CD4-positive, alpha-beta T cell treated with Interleukin-21 for 1 hour (primary cell): Measurements from ENCODE around the gene PTCRA.
"Not testable (repeated sequence)": the region's sequence is repeated elsewhere in the genome, so short reads cannot be mapped to it uniquely, and the experiment has no call there.

Experiments
- DNase-seq: peaks from one replicate; pipeline ENCODE4 v3.0.0-alpha.2; 2020

The PTCRA gene, protein sequence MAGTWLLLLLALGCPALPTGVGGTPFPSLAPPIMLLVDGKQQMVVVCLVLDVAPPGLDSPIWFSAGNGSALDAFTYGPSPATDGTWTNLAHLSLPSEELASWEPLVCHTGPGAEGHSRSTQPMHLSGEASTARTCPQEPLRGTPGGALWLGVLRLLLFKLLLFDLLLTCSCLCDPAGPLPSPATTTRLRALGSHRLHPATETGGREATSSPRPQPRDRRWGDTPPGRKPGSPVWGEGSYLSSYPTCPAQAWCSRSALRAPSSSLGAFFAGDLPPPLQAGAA

DNA sequence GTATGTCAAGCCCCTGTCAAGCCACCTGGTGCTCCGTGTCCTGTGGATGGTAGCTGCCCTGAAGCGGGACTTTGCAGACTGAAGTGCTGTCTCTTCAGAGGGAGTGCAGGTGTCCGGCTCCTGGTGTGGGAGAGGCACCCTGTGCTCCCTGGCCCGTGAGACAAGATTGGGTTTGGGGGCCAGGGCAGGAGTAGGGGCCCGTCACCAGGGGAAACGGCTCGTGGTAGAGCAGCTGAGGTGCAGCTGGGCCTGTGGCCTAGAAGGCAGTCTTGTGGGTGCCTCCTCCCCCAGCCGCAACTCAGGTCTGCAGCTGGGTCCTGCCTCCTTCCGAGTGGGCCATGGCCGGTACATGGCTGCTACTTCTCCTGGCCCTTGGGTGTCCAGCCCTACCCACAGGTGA lies at the start of gene PTCRA:
Gene PTCRA (plus strand): TSS at position 322 of the 400 bp plus-strand sequence. CDS start 17 bp downstream, at position 339.
- no peak for DNase-seq

DNA sequence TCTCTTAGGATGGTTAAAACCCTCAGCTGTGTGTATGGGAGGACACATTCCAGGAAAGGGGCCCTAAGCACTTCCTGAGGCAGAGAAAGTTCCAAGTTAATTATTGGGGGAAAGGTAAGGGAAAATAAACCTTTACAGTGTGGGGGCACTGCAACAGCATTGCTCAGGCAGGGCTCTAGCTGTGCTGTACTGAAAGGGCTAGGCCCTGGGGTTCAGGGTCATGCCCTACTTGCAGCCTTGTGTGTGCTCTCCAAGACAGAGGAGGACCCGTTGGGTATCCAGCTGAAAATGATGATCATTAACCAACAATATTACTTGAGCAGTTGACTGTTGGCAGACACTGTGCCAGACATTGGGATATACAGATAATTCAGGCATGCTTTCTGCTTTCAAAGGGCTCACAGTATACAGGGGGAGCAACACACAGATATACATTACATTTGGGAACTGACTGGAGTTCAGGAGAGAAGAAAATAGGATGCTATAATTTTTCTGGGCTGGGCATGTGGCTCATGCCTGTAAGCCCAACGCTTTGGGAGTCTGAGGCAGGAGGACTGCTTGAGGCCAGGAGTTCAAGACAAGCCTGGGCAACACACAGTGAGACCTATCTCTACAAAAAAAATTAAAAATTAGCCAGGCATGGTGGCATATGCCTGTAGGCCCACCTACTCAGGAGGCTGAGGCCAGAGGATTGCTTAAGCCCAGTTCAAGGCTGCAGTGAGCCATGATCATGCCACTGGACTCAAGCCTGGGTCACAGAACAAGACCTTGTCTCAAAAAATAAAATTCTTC lies 45.5 kb upstream of the PTCRA start:
- no peak for DNase-seq

DNA sequence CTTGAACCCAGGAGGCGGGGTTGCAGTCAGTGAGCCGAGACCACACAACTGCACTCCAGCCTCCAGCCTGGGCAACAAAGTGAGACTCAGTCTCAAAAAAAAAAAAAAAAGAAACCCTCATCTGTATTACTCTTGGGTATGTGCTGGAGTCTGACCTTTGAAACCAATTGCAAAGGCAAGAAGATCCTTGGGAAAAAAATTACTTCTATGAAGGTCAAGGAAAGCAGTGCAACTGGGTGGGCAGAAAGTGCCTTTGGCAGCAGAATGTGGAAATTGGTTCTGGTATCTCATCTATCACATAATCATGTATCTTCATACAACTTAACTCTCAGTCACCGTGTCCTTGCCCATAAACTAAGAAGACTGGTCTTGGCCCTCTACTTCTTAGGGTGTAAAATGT lies 44.1 kb upstream of the PTCRA start:
- DNase-seq, result no peak

DNA sequence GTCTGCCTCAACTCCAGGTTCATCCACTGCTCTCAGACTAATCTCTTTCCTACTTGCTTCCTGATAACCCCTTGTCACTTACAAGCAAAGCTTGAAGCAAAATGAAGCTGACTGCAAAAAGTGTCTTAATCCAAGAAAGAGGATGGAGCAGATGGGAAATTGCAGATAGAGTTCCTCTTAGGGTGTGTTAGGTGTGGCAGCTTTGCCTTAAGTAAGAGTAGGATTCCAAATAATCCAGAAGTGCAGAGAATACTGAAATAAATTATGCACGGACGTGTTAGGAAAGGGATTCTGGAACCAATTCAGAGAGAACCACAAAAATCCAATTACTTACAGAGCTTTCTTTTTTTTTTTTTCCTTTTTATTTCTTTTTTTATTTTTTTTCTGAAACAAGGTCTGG lies 42.5 kb upstream of the PTCRA start:
- DNase-seq, result no peak

DNA sequence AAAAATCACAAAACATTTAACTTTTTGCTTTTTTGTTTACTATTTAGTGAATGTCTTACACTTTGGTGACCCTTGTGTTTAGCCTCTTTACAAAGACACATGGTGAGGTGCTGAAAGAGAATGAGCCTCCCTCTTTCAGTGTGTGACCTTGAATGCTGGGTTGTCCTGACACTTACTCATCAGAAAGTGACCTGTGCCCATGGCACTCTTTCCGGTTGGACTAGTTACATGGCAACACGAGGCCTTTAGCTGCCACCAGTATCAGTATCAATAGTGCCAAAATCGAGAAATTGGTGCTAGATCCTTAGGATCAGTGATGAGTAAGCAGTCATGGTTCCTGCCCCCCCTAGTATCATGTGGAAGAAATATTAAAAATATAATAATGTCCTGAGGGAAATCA lies 38.2 kb upstream of the PTCRA start:
- no peak for DNase-seq

DNA sequence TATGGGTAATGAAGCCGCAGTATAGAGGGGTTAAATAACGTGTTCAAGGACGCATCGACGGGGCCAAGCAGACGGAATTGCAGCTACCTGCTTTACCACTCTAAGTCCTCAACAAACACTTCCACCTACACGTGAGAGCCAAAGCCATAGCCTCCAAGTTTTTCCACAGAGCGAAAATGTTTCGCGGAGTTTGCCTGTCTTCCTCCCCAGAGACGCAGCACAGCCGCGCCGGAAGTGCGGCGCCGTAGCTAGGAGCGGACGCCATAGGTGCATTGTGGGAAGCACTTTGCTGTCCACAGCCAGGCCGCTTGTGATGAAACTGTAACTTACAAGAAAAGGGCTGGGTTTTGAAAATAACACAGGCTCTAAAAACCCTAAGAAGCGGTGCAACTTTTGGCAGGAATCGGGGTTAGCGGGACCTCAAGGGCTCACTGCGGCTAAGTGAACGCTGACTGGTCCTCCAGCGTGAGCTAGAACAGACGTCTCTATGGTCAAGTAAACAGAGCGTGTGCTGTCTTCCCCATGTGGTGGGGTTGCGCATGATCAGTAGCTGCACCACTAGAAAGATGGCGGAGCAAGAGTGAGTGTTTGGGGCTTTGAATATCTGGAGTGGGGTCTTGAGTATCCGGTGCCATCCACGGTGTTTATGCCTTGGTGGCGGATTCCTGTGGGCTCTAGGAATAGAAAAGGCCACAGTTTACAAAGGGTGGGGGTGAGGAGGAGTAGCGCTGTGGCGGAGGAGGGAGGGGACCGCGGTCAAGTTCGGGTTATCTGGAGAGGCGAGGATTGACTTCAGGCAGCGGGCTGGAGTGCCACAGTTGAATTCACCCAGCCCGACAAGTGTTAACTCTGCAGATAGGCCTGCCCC lies 36.2 kb upstream of the PTCRA start, which contains the start of gene RPL7L1:
Gene RPL7L1 (plus strand): TSS at position 245 of the 868 bp plus-strand sequence. CDS start 295 bp downstream, at position 540.
- DNase-seq, result peak; percentile 91

DNA sequence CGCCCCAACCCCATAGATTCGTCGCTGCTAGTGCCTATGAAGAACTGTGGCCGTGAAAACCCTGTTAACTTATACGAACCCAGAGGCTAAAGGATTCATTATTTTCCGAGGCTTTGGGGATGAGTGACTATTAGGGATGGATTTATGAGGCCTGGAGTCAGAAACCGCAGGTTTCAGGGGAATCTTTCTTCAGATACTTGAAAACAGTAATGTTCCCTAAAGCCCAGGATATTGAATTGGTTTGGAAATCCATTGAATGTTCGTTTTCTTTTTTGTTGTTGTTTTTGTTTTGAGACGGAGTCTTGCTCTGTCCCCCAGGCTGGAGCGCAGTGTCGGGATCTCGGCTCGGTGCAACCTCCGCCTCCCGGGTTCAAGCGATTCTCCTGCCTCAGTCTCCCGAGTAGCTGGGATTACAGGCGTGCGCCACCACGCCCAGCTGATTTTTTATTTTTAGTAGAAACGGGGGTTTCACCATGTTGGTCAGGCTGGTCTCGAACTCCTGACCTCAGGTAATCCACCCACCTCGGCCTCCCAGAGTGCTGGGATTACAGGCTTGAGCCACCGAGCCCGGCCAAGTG lies 35.5 kb upstream of the PTCRA start:
- not testable (repeated sequence) for DNase-seq

DNA sequence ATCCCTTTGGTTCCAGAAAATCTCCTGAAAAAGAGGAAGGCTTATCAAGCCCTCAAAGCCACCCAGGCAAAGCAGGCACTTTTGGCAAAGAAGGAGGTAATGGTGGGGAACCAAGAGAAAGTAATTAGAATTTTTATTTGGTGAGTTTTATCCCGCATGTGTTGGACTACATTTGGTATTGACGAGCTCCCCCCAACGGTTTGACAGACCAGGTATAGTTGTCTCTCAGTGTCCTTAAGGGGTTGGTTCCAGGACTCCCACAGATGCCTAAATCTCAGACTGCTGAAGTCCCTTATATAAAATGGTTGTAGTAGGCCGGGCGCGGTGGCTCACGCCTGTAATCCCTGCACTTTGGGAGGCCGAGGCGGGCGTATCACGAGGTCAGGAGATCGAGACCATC lies 35.0 kb upstream of the PTCRA start:
- DNase-seq, result peak; percentile 12

DNA sequence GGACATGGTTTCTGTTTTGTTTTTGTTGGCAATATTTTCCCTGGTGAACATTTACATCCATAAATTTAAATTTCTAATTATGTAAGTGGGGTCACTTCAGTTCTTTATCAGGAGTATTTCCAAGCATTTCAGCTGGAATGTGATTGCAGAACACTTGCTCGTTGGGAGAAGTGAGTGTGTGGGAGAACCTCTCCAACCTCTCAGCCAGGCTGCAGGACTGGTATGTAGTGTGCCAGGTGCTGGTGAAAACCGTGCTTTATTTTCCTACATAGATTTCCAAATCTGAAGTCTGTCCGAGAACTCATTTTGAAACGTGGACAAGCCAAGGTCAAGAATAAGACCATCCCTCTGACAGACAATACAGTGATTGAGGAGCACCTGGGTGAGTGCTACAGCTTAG lies 30.2 kb upstream of the PTCRA start:
- no peak for DNase-seq

DNA sequence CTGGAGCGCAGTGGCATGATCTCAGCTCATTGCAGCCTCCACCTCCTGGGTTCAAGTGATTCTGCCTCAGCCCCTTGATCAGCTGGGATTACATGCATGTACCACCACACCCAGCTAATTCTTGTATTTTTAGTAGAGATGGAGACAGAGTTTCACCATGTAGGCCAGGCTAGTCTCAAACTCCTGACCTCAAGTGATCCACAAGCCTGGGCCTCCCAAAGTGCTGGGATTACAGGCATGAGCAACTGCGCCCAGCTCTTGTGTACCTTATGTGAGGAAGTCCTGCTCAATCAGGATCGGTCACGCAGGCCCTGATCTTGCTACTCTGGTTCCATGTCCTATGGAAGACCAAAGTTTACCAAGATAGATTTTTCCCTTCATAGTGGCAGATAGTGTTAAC lies 27.7 kb upstream of the PTCRA start:
- DNase-seq, result not testable (repeated sequence)

DNA sequence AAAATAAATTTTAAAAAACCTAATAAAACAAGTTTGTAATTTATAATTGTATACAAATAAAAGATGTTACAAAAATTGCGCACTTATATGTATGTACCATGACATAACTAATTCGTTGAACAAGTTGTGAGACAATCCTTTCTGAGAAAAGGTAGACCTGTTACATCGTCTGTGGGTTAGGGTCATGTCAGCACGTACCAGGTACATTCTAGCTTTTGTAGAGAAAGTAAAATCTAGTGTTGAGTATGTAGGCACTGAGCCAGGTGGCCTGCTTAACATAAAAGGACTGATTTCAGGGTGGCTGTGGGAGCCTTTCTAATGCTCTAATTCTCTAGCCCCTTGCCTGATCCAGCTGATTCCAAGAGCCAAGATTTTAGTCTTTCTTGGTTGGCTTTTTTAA lies 26.0 kb upstream of the PTCRA start:
- peak; percentile 15 for DNase-seq

DNA sequence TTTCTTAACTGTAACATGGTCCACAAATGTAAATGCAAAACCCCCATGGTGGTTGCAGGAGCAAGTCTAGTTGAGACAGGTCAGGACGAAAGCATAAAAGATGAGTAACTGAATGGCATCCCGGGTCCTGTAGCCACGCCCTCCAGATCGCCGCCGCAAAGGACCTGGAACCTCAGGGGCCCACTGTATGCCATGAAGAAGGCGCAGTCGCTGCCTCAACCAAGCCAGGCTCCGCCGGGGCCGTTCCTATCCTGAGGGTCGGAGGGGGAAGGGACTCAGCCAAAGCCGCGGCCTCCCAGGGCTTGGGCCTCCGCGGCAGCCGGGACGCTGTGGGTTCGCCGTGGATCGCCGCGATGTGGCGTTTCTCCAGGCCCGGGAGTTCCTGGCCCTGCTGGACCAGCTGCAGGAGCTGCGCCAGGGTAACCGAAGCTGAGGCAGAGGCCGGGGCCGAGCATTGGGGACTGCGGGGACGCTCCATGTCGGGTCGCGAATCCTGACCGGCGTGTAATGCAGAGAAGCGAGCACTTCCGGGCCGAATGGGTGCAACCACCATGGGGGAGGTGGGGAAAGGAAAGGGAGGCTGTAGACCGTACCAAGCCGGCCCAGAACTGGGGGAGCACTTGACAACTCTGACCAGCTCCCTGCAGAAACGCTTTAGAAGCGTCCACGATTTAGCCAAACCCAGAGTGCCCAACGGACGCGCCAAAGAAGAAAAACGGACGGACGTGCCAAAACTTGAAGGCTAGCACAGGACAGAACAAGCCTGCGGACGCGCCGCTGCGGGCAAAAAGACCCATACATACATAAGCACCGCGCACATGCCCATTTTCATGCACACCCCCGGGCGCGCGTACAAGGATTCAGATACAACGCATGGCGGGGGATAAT lies 25.3 kb upstream of the PTCRA start:
- DNase-seq, result peak; percentile 92

DNA sequence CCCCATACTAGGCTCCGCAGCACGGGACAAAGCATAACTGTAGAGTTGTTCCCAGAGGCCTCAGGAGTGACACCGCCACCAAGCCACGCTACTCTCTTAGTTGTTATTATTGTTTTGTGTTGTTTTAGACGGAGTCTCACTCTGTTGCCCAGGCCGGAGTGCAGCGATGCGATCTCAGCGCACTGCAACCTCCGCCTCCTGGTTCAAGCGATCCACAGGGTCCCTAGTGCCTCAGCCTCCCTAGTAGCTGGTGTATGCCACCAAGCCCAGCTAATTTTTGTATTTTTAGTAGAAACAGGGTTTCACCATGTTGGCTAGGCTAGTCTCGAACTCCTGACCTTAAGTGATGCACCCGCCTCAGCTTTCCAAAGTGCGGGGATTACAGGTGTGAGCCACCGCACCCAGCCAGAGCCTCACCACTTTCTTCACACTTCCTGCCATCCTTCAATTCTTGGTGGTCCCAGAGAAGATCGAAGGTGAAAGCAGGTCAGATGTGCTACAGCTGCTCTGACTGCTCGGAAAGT lies 24.6 kb upstream of the PTCRA start:
- DNase-seq, result no peak

DNA sequence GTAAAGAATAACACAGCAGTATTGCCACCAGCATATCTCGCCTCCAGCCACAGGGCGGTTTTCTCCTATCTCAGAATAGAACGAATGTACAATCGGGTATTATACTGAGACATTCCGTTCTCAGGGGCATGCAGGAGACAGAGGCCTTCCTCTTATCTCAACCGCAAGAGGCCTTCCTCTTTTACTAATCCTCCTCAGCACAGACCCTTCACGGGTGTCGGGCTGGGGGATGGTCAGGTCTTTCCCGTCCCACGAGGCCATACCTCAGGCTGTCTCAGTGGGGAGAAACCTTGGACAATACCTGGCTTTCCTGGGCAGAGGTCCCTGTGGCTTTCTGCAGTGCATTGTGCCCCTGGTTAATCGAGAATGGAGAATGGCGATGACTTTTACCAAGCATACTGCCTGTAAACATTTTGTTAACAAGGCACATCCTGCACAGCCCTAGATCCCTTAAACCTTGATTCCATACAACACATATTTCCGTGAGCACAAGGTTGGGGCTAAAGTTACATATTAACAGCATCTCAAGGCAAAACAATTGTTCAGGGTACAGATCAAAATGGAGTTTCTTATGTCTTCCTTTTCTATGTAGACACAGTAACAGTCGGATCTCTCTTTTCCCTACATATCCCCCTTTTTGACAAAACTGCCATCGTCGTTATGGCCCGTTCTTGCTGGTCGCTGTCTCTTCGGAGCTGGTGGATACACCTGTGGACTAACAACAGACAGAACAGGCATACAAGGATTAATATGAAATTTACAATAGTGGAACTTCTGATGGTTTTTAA lies 21.6 kb upstream of the PTCRA start:
- DNase-seq, result not testable (repeated sequence)

DNA sequence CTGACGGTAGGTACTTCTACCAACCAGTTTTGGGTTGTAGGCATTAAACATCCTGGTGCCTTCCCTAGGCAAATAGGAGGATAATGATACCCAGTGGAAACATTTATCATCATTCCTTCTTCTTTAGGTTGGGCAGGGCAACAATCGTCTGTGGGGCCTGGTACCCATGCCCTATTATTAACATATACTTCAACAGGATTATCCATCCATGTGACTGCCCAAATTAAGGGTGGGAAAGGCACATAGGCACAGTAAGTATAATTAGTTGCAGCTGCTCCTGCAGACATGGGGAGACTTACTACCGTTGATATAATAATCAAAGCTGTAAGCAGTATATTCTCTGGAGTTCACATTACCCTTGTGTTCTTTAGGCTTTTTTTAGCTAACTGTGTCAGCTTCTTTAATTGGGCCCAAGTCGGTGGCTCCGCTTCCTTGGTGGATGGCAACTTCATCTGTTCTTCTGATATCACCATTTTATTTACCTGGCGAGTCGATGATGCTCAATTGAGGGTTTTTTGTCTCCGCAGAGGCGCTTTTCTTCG lies 19.6 kb upstream of the PTCRA start:
- no peak for DNase-seq

DNA sequence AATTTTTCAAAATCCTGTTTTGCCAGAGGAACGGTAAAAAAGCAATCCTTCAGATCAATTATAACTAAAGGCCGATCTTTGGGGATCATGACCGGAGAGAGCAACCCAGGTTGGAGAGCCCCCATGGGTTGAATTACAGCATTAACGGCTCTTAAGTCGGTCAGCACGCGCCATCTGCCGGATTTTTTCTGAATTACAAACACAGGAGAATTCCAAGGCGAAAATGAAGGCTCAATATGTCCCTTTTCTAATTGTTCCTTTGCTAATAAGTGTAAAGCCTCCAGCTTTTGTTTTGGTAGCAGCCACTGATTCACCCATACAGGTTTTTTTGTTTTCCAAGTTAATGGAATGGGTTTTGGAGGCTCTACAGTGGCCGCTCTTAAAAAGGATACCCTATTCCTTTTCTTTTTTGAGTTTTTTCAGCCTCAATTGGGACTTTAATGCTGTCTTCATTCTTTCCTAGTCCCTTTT lies 16.9 kb upstream of the PTCRA start:
- DNase-seq, result peak; percentile 82

DNA sequence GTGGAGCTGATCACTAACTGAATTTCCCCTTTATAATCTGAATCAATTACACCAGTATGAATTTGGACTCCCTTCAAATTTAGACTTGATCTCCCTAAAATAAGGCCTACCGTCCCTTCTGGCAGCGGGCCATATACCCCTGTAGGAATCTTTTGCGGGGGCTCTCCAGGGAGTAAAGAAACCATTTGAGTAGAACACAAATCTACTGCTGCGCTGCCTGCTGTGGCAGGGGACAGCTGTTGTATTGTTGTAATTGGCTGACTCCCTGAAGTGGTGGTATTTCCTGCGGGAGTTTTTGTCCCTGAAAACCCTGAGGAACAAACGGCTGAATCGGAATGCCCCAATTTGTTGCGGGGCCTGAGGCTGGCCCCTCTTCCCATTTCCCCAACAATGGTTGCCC lies 16.0 kb upstream of the PTCRA start:
- no peak for DNase-seq

DNA sequence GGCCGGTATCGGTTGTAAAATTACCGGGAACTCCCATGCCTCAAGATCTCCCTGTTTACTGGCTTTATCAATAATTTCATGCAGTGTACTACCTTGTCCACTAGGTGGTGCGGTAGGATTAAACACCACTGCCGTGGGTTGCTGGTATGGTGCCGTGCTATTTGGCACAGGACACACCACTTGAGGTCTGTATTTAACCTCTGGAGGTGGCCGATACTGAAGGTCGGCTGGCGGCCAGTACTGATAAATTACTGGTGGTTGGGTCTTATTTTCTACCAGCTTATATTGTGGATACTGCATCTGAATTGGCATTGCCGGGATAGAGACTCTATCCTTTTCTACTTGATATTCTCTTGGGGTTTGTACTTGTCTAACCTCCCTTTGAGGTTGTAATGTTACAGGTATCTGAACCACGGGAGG lies 14.3 kb upstream of the PTCRA start:
- DNase-seq, result peak; percentile 86

DNA sequence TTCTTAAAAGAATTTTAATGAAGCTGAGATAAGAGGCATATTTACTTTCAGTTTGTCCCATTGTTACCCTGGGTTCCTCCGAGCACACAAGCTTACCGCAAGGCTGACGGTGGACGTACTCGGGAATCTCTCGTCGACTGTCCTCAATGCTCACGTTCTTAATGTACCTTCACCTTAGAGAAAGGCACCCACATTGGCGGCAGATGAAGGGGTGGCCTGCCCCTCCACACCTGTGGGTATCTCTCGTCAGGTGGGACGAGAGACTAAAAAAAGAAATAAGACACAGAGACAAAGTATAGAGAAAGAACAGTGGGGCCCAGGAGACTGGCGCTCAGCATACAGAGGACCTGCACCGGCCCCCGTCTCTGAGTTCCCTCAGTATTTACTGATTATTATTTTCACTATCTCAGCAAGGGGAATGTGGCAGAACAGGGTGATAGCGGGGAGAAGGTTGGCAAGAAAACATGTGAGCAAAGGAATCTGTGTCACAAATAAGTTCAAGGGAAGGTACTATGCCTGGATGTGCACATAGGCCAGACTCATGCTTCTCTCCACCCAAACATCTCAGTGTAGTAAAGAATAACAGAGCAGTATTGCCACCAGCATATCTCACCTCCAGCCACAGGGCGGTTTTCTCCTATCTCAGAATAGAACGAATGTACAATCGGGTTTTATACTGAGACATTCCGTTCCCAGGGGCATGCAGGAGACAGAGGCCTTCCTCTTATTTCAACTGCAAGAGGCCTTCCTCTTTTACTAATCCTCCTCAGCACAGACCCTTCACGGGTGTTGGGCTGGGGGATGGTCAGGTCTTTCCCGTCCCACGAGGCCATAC lies 13.2 kb upstream of the PTCRA start:
- not testable (repeated sequence) for DNase-seq
